GM23338 (cell line): ENCODE measurements around the gene MAST4. TPM values are rescaled to one million over a fixed set of nuclear protein-coding genes. Genes with fewer than 3 reads are reported as not detected.
A peak's percentile ranks its signal among the peaks of the same experiment; 100 is the strongest.

Experiments used
- ATAC-seq: fragments of 200-7000 bp; cut with Tn5 transposase; 3 replicates; pipeline ENCODE4 v1.9.1; 2020
- DNase-seq: peaks from one replicate; pipeline ENCODE4 v3.0.0-alpha.2; 2015; ENCODE audit warnings: low spot score
- H2AFZ ChIP-seq: fragments of 200-600 bp; sonication (generic); 2 replicates; pipeline ENCODE4 v1.8.0; 2016; ENCODE audit warnings: antibody characterized with exemption, mild to moderate bottlenecking, moderate library complexity
- H3F3A ChIP-seq: fragments of 200-600 bp; sonication (generic); replicated peaks from 2 replicates; pipeline ENCODE4 v1.8.0; 2017; ENCODE audit warnings: antibody characterized with exemption, mixed run types, low read depth
- H3K27ac ChIP-seq: fragments of 200-600 bp; sonication (generic); 2 replicates; pipeline ENCODE4 v1.6.1; 2016; ENCODE audit warnings: low read depth
- H3K27me3 ChIP-seq: fragments of 200-600 bp; sonication (generic); 2 replicates; pipeline ENCODE4 v1.8.0; 2016; ENCODE audit warnings: mild to moderate bottlenecking, mixed run types, moderate library complexity; ENCODE audit not compliant: insufficient read depth
- H3K36me3 ChIP-seq: fragments of 200-600 bp; sonication (generic); 2 replicates; pipeline ENCODE4 v1.8.0; 2016; ENCODE audit warnings: mild to moderate bottlenecking; ENCODE audit not compliant: insufficient read depth
- H3K4me1 ChIP-seq: fragments of 200-600 bp; sonication (generic); 2 replicates; pipeline ENCODE4 v1.8.0; 2016; ENCODE audit warnings: mild to moderate bottlenecking, moderate library complexity; ENCODE audit not compliant: insufficient read depth
- H3K4me2 ChIP-seq: fragments of 200-600 bp; sonication (generic); 2 replicates; pipeline ENCODE4 v1.7.1; 2017; ENCODE audit warnings: mixed run types
- H3K4me3 ChIP-seq: fragments of 200-600 bp; sonication (generic); 2 replicates; pipeline ENCODE4 v1.6.1; 2016; ENCODE audit warnings: mixed run types
- H3K79me2 ChIP-seq: fragments of 200-600 bp; sonication (generic); replicated peaks from 2 replicates; pipeline ENCODE4 v1.8.0; 2017; ENCODE audit warnings: mild to moderate bottlenecking; ENCODE audit not compliant: insufficient read depth
- H3K9me2 ChIP-seq: fragments of 200-600 bp; sonication (generic); 2 replicates; pipeline ENCODE4 v1.8.0; 2017; ENCODE audit not compliant: insufficient read depth
- H4K20me1 ChIP-seq: fragments of 200-600 bp; sonication (generic); replicated peaks from 2 replicates; pipeline ENCODE4 v1.8.0; 2017; ENCODE audit warnings: mild to moderate bottlenecking; ENCODE audit not compliant: insufficient read depth
- H3K27ac Mint-ChIP-seq: 2 replicates; pipeline ENCODE4 v1.8.0; 2020; ENCODE audit warnings: inconsistent platforms, mild to moderate bottlenecking, moderate library complexity, mixed read lengths
- H3K27me3 Mint-ChIP-seq: 3 replicates; pipeline ENCODE4 v1.8.0; 2022; ENCODE audit warnings: low read depth, mild to moderate bottlenecking, moderate library complexity, mixed read lengths, inconsistent platforms; ENCODE audit not compliant: insufficient read depth, poor library complexity
- H3K36me3 Mint-ChIP-seq: 3 replicates; pipeline ENCODE4 v1.8.0; 2021; ENCODE audit warnings: low read depth, mild to moderate bottlenecking, inconsistent platforms, moderate library complexity, mixed read lengths
- H3K4me1 Mint-ChIP-seq: 3 replicates; pipeline ENCODE4 v1.8.0; 2020; ENCODE audit warnings: mild to moderate bottlenecking, inconsistent platforms, mixed read lengths
- H3K4me3 Mint-ChIP-seq: 3 replicates; pipeline ENCODE4 v1.8.0; 2021; ENCODE audit warnings: moderate library complexity, mild to moderate bottlenecking, inconsistent platforms, mixed read lengths
- H3K9me3 Mint-ChIP-seq: 3 replicates; pipeline ENCODE4 v1.8.0; 2020; ENCODE audit warnings: moderate library complexity, mild to moderate bottlenecking, inconsistent platforms, mixed read lengths
- CREB1 ChIP-seq: fragments of 250-450 bp; sonication (Bioruptor Pico); IDR thresholded peaks from 2 replicates; pipeline ENCODE4 v1.5.0; 2020; ENCODE audit warnings: low read depth, mild to moderate bottlenecking, moderate library complexity
- ETS1 ChIP-seq: IDR thresholded peaks from 2 replicates; pipeline ENCODE4 v1.6.1; 2016; ENCODE audit warnings: antibody characterized with exemption
- EZH2phosphoT487 ChIP-seq: fragments of 200-600 bp; sonication (generic); IDR thresholded peaks from one replicate; pipeline ENCODE4 v1.8.1; 2018; ENCODE audit warnings: antibody characterized with exemption; ENCODE audit not compliant: unreplicated experiment
- NANOG ChIP-seq: IDR thresholded peaks from 2 replicates; pipeline ENCODE4 v1.6.1; 2016; ENCODE audit warnings: antibody characterized with exemption, borderline replicate concordance
- REST ChIP-seq: IDR thresholded peaks from one replicate; pipeline ENCODE4 v1.6.1; 2018; ENCODE audit warnings: antibody characterized with exemption; ENCODE audit not compliant: unreplicated experiment
- STAT1 ChIP-seq: IDR thresholded peaks from one replicate; pipeline ENCODE4 v1.6.1; 2016; ENCODE audit warnings: antibody characterized with exemption; ENCODE audit not compliant: unreplicated experiment
- ZNF114 ChIP-seq: fragments of 250-450 bp; sonication (Bioruptor Pico); IDR thresholded peaks from 2 replicates; pipeline ENCODE4 v1.5.0; 2020; ENCODE audit warnings: mild to moderate bottlenecking, moderate library complexity
- ZNF331 ChIP-seq: fragments of 250-450 bp; sonication (Bioruptor Pico); IDR thresholded peaks from 2 replicates; pipeline ENCODE4 v1.5.0; 2020; ENCODE audit warnings: low read depth, mild to moderate bottlenecking, moderate library complexity
- polyA plus RNA-seq: library from polyadenylated mRNA; unstranded; fragments of >200 nt; fragmentation: Nextera tagmentation; extraction: Ambion mirVana; gene quantifications from 2 replicates; pipeline ENCODE4 v1.2.1, GENCODE V29; 2016
- total RNA-seq: library from RNA; depleted of rRNA; stranded (reverse); fragments of >200 nt; shearing (Covaris generic); gene quantifications from 2 replicates; pipeline ENCODE4 v1.2.3, GENCODE V29; 2014

MAST4 gene
- total and polyA plus RNA-seq, 2 experiments from 2014 or later, result 3.6 to 8.5 TPM

- no peak for TF ChIP-seq REST
- TF ChIP-seq CREB1 (CRISPR knock-in tag), result no peak
- TF ChIP-seq STAT1, result no peak
- no peak for TF ChIP-seq NANOG
- no peak for TF ChIP-seq ETS1
Measured at GRCh38 chr5:66551945-66552344, 44.2 kb upstream of the MAST4 start (continued).

- Mint-ChIP-seq H3K27ac (0 out of 2 replicates have a peak overlapping the region, but pooled peaks have one; percentile 21), H3K4me3 (no peak overlapping the region), H3K4me1 (no peaks in the 10 kb centered on the region), H3K27me3 (peaks cover 2% of the 10 kb centered on the region), H3K36me3 (peaks cover 3% of the 10 kb centered on the region; the same call in 2 of the 3 replicates), H3K9me3 (peaks cover 17% of the 10 kb centered on the region)
- H3K4me2 ChIP-seq, result no peak overlapping the region
- H3K27me3 ChIP-seq, result no peaks in the 10 kb centered on the region
- H3F3A ChIP-seq, result no peaks in the 10 kb centered on the region
- H3K27ac ChIP-seq, result no peak overlapping the region
- H3K79me2 ChIP-seq, result no peaks in the 10 kb centered on the region
- H3K9me2 ChIP-seq, result no peaks in the 10 kb centered on the region
- H3K4me3 ChIP-seq, result no peak overlapping the region
- H4K20me1 ChIP-seq, result no peaks in the 10 kb centered on the region
- ATAC-seq, result no peak
- H2AFZ ChIP-seq, result no peak overlapping the region
- no peak for DNase-seq
- 0 out of 2 replicates have a peak, but pooled peaks cover 7% of the 10 kb centered on the region for H3K36me3 ChIP-seq
- no peaks in the 10 kb centered on the region for H3K4me1 ChIP-seq
- no peak for TF ChIP-seq ZNF331 (CRISPR knock-in tag)
- TF ChIP-seq CREB1 (CRISPR knock-in tag), result no peak
- no peak for TF ChIP-seq EZH2phosphoT487
Measured at GRCh38 chr5:66553368-66553912, 42.8 kb upstream of the MAST4 start.

- H3K36me3 Mint-ChIP-seq, result peaks cover 3% of the 10 kb centered on the region; the same call in 2 of the 3 replicates
- Histone ChIP-seq H3F3A (no peaks in the 10 kb centered on the region), H3K4me3 (no peak overlapping the region), H3K27ac (no peak overlapping the region), H3K9me2 (no peaks in the 10 kb centered on the region), H3K4me2 (no peak overlapping the region), H3K36me3 (0 out of 2 replicates have a peak, but pooled peaks cover 7% of the 10 kb centered on the region), H3K79me2 (no peaks in the 10 kb centered on the region), H3K4me1 (no peaks in the 10 kb centered on the region), H3K27me3 (no peaks in the 10 kb centered on the region), H4K20me1 (no peaks in the 10 kb centered on the region), H2AFZ (no peak overlapping the region)
- H3K4me1 Mint-ChIP-seq, result no peaks in the 10 kb centered on the region
- peaks cover 2% of the 10 kb centered on the region for H3K27me3 Mint-ChIP-seq
- no peak for DNase-seq
- peaks cover 14% of the 10 kb centered on the region for H3K9me3 Mint-ChIP-seq
- no peak overlapping the region for H3K27ac Mint-ChIP-seq
- ATAC-seq, result no peak
- no peak overlapping the region for H3K4me3 Mint-ChIP-seq
- TF ChIP-seq ZNF114 (no peak), CREB1 (CRISPR knock-in tag) (no peak)
Measured at GRCh38 chr5:66553916-66554575, 42.1 kb upstream of the MAST4 start.
